ENCODE data around the gene ETV6.

The ETV6 gene

DNA sequence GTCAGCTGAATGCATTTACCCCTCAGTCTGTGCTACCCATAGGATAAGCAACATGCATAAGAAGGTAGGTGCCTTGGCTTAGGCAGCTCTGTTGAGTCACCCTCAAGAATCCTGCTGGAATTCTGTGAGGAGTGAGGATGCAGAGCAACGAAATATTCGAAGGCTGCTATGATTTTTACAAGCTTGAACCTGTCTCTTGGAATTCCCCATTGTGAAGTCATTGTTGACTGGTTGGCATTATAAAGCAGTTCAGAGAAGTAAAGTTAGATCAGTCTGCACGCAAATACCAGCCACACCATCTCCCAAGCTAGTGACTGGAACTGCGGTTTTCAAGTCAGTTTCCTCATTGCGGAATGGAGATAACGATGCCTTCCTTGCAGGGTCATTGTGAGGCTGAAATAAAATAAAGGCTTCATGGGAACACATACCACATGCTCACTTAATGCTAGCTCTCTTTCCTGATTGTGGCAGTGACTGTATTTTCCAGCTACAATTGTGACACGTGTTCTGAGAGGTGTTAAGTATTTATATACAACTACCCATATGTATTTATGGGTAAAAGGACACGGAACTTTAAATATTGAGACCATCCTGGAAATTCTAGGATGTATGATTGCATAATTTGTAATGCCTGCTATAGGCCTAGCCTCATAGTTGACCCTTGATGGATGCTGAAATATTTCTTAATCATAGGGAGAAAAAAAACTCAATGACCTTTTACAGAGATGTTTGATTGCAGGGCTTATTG lies 96.7 kb downstream of the ETV6 start:
- DNase-seq, result no peak

- DNase-seq, result no peak
Observed at GRCh38 chr12:11746940-11747716, 97.7 kb downstream of the ETV6 start.

DNA sequence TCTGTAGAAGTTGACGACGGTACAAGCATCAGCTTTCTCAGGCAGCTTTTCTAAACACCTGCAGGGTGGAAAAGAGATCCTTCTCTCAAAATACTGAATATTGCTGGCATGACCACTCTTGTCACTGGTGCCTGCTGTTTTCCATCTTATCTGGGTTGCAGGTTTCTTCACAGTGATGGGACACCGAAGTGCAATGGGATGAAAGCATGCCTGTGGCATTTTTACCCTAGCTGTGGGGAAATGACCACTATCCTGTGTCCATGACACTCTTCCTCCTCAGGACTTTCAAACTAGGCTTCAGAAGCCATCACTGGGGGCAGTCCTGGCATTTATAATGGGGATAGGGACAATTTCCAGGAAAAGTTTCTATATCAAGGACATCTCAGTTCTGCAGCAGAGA lies 98.5 kb downstream of the ETV6 start:
- DNase-seq, result no peak

DNA sequence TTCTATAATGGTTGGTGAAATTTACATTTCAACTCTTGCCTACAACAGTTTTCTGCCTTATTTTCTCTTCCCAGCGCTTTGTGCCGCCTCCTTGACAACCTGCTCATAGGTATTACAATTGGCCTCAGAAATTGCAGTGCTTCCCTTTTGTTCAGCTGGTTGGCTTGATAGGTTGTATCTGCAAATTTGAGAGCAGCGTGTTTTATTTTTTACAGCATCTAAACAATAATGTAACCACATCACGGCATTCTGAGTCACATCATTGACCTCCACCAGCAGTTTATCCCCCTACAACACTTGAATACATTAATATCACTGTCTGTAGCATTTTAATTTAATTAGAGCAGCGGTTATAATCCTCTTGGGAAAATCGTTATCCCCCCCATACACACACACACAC lies 99.4 kb downstream of the ETV6 start:
- no peak for DNase-seq

DNA sequence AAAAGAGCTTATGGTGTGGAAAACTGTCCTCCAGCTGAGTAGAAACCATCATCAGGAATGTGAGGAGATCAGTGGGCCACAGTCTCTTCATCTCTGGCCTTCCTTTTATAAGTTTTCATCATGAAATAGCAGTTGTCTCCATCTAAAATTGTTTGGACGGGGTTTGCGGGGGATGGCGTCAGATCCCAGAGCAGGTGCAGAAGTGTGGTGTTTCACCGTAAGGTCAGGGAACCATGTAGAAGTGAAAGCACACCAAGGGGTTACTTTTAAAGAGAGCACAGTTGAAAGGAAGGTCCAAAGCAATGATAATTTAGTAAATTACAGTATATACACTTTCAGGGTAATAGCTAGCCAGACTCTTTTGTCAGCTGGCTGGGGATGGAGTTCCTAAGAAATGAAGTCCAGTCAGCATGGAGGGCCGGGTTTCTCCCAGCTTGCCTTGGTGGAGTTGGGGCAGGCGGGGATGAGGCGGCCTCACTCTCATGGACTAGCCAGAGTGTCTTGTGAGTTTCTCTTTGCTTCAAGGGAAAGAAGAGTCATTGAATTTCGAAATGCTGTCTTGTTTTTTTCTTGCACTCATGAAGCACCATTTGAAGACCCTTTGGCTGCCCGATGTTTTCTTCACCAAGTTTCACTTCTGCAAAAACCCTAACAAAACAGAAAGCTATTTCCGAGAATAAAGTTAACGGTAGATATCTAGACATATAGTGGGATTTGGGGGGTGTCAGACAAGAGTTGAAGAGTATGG lies 100.6 kb downstream of the ETV6 start:
- DNase-seq, result no peak

DNA sequence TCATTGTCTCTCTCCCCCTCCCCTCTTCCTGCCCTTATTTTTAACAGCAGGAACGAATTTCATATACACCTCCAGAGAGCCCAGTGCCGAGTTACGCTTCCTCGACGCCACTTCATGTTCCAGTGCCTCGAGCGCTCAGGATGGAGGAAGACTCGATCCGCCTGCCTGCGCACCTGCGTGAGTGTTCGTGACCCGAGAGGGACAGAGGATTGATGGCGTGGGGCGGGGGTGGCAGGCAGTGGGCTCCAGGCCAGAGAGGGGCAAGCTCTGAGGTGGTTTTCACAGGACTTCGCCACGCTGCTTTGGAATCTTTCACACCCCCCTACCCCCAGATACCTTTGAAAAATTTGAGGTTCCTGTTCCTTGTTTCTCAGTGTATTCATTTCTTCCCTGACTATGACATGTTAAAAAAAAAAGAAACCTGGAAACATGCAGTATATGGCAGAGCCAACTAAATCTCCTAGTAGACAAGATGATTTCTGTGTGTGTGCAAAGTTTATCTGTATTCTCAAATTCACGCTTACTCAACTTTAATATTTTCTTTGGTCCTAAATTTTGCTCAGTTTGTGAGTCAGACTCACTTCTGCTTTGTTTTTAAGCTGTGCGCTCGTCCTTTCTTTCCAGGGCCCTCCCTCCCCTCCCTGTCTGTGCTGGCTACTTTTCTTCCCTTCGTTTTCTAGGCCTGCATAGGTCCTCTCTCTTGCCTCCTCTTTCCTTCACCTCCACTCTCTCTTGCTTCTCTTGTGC lies 103.1 kb downstream of the ETV6 start:
- DNase-seq, result no peak

- no peak for DNase-seq
Observed at GRCh38 chr12:11753150-11753499, 103.7 kb downstream of the ETV6 start.

DNA sequence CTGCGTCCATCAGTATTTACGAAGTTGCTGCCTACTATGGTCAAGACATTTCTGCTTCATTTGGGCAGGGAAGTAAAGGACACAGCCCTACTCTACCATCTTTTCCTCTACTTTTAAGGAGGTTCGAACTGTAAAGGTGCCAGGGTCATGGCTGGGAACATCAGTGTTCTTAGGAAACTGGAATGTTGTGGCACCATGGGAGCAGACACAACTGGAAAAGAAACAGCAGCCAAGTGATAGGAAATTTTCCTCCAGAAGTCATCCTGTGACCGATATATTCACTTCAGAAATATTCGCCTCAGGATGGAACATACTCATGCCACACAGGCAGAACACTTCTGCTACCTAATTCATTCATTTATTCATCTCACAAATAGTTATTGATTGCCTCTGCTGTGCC lies 104.4 kb downstream of the ETV6 start:
- DNase-seq, result no peak

- no peak for DNase-seq
Observed at GRCh38 chr12:11754256-11754655, 104.8 kb downstream of the ETV6 start.

GRCh38 chr12:11755302-11755930 lies 105.9 kb downstream of the ETV6 start:
- no peak for DNase-seq

DNA sequence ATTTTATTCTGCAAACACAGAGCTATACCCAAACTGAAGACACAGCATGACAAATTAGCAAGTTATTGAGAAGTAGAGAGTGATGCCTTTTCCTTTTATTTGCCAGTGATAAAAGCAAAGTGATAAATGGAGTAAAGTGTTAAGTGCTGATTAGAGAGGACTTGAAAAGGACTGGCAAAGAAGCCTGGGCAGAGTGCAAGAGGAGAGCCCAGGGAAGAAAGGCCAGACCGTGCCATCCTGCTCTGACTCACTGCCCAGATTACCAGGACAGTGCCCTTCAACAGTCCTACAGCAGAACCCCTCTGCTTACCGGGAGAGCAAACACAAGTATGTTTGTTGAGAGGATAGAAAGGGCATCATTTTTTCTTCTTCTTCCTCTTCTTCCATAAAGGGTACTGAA lies 106.5 kb downstream of the ETV6 start:
- no peak for DNase-seq

GRCh38 chr12:11756523-11756922 lies 107.0 kb downstream of the ETV6 start:
- no peak for DNase-seq

DNA sequence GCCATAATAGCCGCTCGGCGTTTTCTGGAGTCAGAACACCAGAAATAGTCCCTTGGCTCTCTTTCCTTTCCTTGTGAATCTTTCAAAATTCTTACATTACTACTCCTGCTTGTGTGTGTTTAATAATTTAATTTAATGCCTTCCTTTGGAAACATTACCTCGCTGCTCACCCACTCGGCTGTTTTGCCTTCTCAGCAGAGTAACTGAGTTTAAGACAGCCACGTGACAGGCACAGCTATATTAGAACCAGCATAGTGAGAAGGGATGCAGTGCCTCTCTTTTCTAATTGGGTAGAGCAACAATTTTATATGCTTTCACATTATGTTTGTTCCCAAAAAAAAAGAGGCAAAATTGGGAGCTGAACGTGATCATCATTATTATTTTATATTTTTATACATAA lies 107.6 kb downstream of the ETV6 start:
- DNase-seq, result no peak

DNA sequence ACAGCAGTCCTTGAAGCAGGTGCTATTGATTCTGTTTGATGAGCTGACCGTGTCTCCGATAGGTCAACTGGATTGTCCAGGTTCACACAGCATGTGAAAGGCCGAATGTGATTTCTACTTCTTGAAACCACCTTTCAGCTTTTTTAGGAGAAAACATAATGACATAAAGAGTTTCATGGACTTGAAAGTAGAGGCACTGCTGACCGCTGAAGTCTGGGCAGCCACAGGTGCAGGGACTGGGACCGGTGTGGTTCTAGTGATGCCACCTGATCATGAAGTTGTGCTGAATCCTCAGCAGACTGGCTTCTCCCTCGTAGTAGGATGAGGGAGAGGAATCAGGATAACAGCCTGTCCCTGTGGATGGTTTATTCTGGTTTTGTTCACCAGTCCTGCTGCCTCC lies 108.1 kb downstream of the ETV6 start:
- no peak for DNase-seq

DNA sequence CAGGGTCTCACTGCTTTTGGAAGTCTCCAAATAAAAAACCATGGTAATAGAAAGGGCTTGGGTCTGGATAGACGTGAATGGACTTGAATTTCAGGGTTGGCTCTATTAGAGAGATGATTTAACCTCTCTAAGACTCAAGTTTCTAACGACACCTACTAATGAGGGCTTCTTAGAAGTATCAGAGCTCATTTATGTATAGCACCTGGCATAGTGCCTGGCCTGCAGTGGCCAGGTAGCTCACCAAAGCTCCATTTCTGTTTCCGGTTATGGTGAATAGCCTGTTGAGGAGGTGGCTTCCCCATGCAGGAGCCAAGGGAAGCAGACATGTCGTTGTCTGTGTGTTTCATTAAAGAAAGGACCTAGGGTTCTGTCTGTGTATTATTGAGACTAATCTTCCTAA lies 108.6 kb downstream of the ETV6 start:
- DNase-seq, result no peak

DNA sequence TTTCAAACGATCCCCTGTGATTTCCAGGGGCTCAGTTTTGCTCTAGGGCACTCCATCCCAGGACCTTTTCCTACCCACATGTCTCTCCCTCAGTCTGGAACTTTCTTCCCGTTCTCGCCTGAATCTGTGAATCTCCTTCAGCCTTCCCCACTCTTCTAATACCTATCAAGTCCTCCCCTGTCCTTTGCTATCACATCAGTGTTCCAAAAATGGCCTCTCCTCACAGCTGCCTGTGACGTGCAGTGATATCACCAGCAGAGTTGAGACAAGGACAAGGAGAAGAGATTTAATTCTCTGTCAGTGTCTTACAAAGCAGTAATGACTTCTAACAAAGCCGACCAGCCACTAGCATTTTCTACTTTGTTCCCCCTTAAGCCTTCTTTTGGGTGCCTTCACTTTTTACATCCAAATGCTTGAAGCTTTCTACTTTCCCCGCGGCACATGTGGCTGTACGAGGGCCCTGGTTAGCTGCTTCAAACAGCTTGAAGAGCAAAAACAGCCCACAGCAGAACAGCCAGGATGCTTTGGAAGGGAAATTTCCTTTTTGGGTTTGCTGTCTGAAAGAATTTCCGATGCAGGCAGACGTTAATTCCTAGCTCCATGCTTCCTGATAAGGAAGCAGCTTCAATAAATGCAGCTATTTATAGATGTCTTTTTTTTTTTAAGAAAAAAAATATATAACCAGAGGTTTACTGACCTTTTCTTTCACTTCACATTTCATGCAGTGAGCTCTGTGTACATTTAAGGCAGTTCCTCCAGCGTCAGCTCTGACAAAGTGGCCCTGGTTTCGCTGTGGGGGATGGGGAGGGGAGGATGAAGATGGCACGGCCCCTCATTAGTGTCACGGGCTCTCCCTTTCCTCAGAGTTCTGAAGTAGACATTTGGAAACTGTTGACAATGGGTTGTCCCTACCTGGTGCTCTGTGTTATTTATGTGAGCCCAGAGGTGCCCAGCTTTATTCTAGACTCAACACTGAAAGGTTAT lies 109.3 kb downstream of the ETV6 start:
- no peak for DNase-seq

DNA sequence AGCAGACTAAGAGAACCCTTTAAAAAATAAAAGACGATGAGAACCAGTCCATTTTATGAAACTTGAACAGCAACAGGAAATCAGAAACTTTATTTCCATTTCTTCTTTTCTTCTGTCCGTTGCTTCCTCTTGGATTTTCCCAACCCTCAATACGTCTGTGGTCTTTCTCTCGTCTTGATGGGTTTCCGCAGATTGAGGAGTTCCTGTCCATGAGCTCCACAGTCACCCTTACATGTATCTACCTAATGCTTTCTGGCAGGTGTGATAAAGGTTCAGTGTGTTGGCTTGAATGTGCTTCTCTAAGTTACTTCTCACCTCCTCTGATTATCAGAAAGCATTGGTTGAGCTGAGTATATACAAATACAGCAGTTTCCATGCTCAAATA lies 110.0 kb downstream of the ETV6 start:
- no peak for DNase-seq

DNA sequence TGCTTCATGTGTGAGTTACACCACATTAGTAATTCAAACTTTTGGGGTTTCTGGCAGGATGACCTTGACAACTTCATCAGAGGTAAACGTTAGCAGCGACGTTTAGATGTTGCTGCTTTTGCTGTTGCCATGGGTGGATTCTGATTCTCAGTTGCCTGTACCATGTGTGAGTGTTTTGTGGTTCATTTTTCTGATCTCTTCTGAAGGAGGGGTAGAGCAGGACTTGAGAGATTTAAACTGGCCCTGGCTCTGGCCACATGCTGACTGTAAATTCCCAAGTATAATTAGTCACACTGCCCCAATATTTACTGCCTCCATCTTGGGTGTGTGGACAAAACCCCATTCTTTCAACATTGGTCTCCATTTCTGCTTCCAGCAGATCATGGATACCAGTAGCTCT lies 110.4 kb downstream of the ETV6 start:
- DNase-seq, result no peak

GRCh38 chr12:11761869-11762567 lies 112.5 kb downstream of the ETV6 start:
- DNase-seq, result no peak

DNA sequence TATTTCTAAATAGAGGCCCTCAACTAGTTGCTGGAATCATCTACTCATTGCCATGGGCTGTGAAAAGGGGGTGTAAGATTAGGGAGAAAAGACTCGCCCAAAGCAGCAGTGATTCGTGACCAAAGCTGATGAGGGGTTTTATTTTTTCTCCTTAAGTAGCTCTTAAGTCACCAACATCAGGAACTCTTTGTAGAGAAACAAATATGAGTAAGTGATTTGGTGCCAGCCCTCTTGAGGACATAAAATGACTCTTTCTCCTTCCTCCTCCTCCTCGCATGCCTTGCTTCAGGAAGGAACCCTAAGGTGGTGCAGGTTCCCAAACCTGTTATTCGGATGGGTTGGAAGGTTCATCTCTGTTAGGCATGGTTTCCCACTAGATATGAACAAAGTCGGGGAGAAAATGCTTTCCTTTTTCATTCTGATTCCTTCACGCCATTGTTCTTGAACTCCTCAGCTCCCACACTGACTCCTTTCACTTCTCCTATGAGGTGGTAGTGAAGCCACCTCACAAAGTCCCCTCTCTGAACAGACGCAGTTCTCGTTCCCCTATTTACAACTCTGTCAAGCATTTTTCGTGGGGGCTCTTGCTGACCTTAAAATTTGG lies 113.4 kb downstream of the ETV6 start:
- no peak for DNase-seq
